Muscle layer of colon (tissue), 2 donors: ENCODE measurements around the gene SAMD14.
A peak's percentile ranks its signal among the peaks of the same experiment; 100 is the strongest.

Source experiments
- H3K27ac ChIP-seq: one replicate; pipeline ENCODE4 v1.7.0; 2013; ENCODE audit warnings: low read depth, mild to moderate bottlenecking, low read length, moderate library complexity
- H3K27me3 ChIP-seq, 2 donors: one replicate each; pipeline ENCODE4 v1.7.0; 2013; ENCODE audit warnings: low read length in 2 of 2, mild to moderate bottlenecking in 2 of 2; ENCODE audit not compliant: insufficient read depth in 2 of 2, control insufficient read depth in 1 of 2
- H3K36me3 ChIP-seq: one replicate; pipeline ENCODE4 v1.7.0; 2013; ENCODE audit warnings: mild to moderate bottlenecking, low read length; ENCODE audit not compliant: insufficient read depth
- H3K4me1 ChIP-seq: one replicate; pipeline ENCODE4 v1.7.0; 2013; ENCODE audit warnings: mild to moderate bottlenecking, low read length; ENCODE audit not compliant: insufficient read depth
- H3K4me3 ChIP-seq, 2 donors: one replicate each; pipeline ENCODE4 v1.7.0; 2013; ENCODE audit warnings: low read length in 2 of 2, low read depth in 1 of 2, mild to moderate bottlenecking in 1 of 2, moderate library complexity in 1 of 2
- H3K9ac ChIP-seq: one replicate; pipeline ENCODE4 v1.7.0; 2013; ENCODE audit warnings: low read length
- H3K9me3 ChIP-seq: one replicate; pipeline ENCODE4 v1.7.0; 2013; ENCODE audit warnings: mild to moderate bottlenecking, low read length
- donor health status: abdominal sarcoma.
- donor health status: Adenocarcinoma of cecum.

The SAMD14 gene

GRCh38 chr17:50060951-50061712, 68.8 kb downstream of the SAMD14 start:
- H3K4me3 ChIP-seq, result peak overlapping the region; percentile 18 to 39
- no peaks in the 10 kb centered on the region for H3K36me3 ChIP-seq
- H3K27ac ChIP-seq, result peak overlapping the region; percentile 79
- no peak overlapping the region for H3K9ac ChIP-seq
- H3K4me1 ChIP-seq, result peaks cover 82% of the 10 kb centered on the region
- no peaks in the 10 kb centered on the region for H3K9me3 ChIP-seq
- no peaks in the 10 kb centered on the region for H3K27me3 ChIP-seq
